HG03432 (cell line): ENCODE measurements around the gene FAM110A.
"Not testable (repeated sequence)": the region's sequence is repeated elsewhere in the genome, so short reads cannot be mapped to it uniquely, and the experiment has no call there.

Source experiments
- ATAC-seq: cut with Tn5 transposase; IDR thresholded peaks from one replicate; pipeline ENCODE4 v1.9.1; 2021; ENCODE audit warnings: mild to moderate bottlenecking, moderate library complexity; ENCODE audit not compliant: unreplicated experiment

The FAM110A gene

GRCh38 chr20:833450-834150 is at the start of gene FAM110A:
Gene FAM110A, plus strand, starts transcription at chr20:833715. Its CDS starts 11,090 bp downstream, at chr20:844805.
- peak; percentile 96 for ATAC-seq

- no peak for ATAC-seq
These were observed 45.7 kb upstream of the FAM110A start for GRCh38 chr20:787825-788224.

- ATAC-seq: no peak
These were observed 42.5 kb upstream of the FAM110A start for GRCh38 chr20:791056-791455.

GRCh38 chr20:792248-792647 is 41.3 kb upstream of the FAM110A start:
- no peak for ATAC-seq

GRCh38 chr20:796921-797320 is 36.6 kb upstream of the FAM110A start:
- ATAC-seq: no peak

GRCh38 chr20:798746-799145 is 34.8 kb upstream of the FAM110A start:
- ATAC-seq: not testable (repeated sequence)

- not testable (repeated sequence) for ATAC-seq
These were observed 33.5 kb upstream of the FAM110A start for GRCh38 chr20:800026-800425.

- no peak for ATAC-seq
These were observed 31.8 kb upstream of the FAM110A start for GRCh38 chr20:801678-802077.

GRCh38 chr20:805713-806112 is 27.8 kb upstream of the FAM110A start:
- ATAC-seq: no peak

- not testable (repeated sequence) for ATAC-seq
These were observed 21.6 kb upstream of the FAM110A start for GRCh38 chr20:811776-812434.

- ATAC-seq: not testable (repeated sequence)
These were observed 21.1 kb upstream of the FAM110A start for GRCh38 chr20:812435-812814.

GRCh38 chr20:813390-813789 is 20.1 kb upstream of the FAM110A start:
- no peak for ATAC-seq

- ATAC-seq: no peak
These were observed 18.3 kb upstream of the FAM110A start for GRCh38 chr20:815226-815625.

- no peak for ATAC-seq
These were observed 17.5 kb upstream of the FAM110A start for GRCh38 chr20:815914-816606.

GRCh38 chr20:818001-818664 is 15.4 kb upstream of the FAM110A start:
- ATAC-seq: no peak

GRCh38 chr20:819680-820322 is 13.7 kb upstream of the FAM110A start:
- no peak for ATAC-seq

GRCh38 chr20:820323-820953 is 13.1 kb upstream of the FAM110A start:
- no peak for ATAC-seq

- no peak for ATAC-seq
These were observed 12.3 kb upstream of the FAM110A start for GRCh38 chr20:821046-821730.

- no peak for ATAC-seq
These were observed 11.8 kb upstream of the FAM110A start for GRCh38 chr20:821731-822065.
